Lower leg skin (tissue), 4 donors: ENCODE measurements around the gene CTDSPL. TPM values are rescaled to one million over a fixed set of nuclear protein-coding genes. Genes with fewer than 3 reads are reported as not detected.
"Not testable (repeated sequence)": the region's sequence is repeated elsewhere in the genome, so short reads cannot be mapped to it uniquely, and the experiment has no call there.

Experiments used
- DNase-seq, 2 donors: peaks; one replicate each; pipeline ENCODE4 v3.0.0-alpha.2; 2019; ENCODE audit warnings: low spot score in 2 of 2
- H3K4me3 ChIP-seq: fragments of 200-600 bp; sonication (generic); 2 replicates; pipeline ENCODE4 v1.5.1; 2017; ENCODE audit warnings: mild to moderate bottlenecking, low read depth; ENCODE audit not compliant: poor library complexity, severe bottlenecking
- CTCF ChIP-seq, 3 donors: fragments of 450-650 bp; IDR thresholded peaks; one replicate each; pipeline ENCODE4 v1.5.1; 2016; ENCODE audit warnings: antibody characterized with exemption in 3 of 3, mild to moderate bottlenecking in 3 of 3, moderate library complexity in 2 of 3
- POLR2A ChIP-seq, 2 donors: fragments of 450-650 bp; IDR thresholded peaks; one replicate each; pipeline ENCODE4 v1.6.1; 2016 to 2017; ENCODE audit warnings: antibody characterized with exemption in 2 of 2, mild to moderate bottlenecking in 1 of 2, moderate library complexity in 1 of 2
- WGBS, 2 donors: methylation state at CpG; one replicate each; pipeline ENCODE4 v1.1.5; 2018; 5-methylcytosine and 5-hydroxymethylcytosine counted together
- intact Hi-C: fragments of 100-400 bp; cut with DNase I; formaldehyde crosslinking; loops from one replicate; pipeline ENCODE4 v1.15.0; 2023; ENCODE audit warnings: low total_unique reads
- microRNA-seq, 2 donors: library from miRNA; unstranded; fragments of <30 nt; microRNA quantifications; one replicate each; pipeline ENCODE4, GENCODE V29; 2016; ENCODE audit warnings: borderline replicate concordance in 2 of 2, borderline number of aligned reads in 1 of 2
- total RNA-seq, 4 donors: library from RNA; depleted of rRNA; stranded (reverse); fragments of >200 nt; gene quantifications; one replicate each; pipeline ENCODE4 v1.1.0, GENCODE V29; 2016

Gene CTDSPL
- total RNA-seq, 4 donors from 2014 or later, result 59.8 to 97.5 (median 94.6) TPM

- peak within 1 kb of the TSS; percentile 53 for H3K4me3 ChIP-seq
- intact Hi-C loops, result no loop called here
- 2 to 10% methylated on average over 4 to 27 of the region's 75 CpGs for WGBS, 2 donors
- TF ChIP-seq POLR2A (IDR thresholded peaks at IDR 0.05) (no peak), CTCF (IDR thresholded peaks at IDR 0.05) (no peak)
- DNase-seq, result peak; percentile 81 to 97
These were observed 167.9 kb downstream of the CTDSPL start, which contains the start of gene PLCD1 for GRCh38 chr3:38029400-38030125. Gene PLCD1, minus strand, starts transcription at chr3:38029642. Its CDS starts 103 bp downstream, at chr3:38029539.

GRCh38 chr3:38030126-38031021, 168.7 kb downstream of the CTDSPL start:
- peak overlapping the region; percentile 53 for H3K4me3 ChIP-seq
- intact Hi-C loops, result no loop called here
- peak in 1 of 2 donors; percentile 84 for DNase-seq
- no peak for TF ChIP-seq POLR2A (IDR thresholded peaks at IDR 0.05)
- no peak for TF ChIP-seq CTCF (IDR thresholded peaks at IDR 0.05)
- 28 to 33% methylated on average over 7 to 8 of the region's 8 CpGs for WGBS, 2 donors

DNA sequence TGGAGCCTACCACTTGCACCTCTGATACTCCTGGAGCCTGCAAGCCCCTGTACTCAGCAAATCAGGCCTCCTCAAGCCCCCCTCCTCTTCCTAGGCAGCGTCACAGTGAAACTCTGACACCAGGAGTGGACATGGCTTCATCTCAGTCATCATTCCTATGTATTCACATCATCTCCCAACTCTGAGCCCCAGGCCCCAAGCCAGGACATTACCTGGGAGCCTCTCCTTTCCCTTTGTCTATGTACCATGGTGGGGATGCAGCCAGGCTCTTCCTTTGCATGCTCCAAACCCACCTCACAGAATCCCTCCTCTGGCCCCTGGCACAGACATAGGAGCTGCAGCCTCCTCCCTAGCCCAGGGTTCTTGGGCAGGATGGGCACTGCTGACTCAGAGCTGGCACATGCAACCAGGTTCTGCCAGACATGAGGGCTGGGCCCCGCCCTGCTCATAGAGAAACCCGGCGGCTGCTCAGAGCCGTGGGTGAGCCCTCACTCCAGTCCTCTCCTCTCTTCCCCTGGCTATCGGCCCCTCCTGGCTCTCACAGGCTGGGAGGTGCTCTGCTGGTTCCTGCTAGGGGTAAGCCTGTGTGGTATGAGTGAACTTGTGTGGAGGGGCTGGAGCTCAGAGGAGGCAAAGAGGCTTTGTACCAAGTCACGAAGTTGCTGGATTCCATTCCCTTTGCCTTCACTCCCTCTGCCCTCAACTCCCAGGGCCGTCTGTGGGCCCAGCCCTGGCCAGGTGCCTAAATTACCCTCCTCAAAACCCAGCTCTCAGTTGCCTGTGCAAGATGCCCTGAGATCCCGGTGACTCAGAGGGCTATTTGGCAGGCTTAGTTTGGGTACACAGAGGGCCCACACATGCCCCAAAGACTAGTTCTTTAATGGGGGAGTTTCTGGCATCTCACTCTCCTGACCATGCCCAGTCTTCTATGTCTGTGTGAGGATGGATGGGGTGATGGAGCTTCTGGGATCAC, 169.6 kb downstream of the CTDSPL start:
- DNase-seq, result peak; percentile 75 to 94
- intact Hi-C loops, result no loop called here
- WGBS, 2 donors, result 13 to 14% methylated on average over 9 of the region's 9 CpGs
- H3K4me3 ChIP-seq, result no peak overlapping the region
- TF ChIP-seq POLR2A (IDR thresholded peaks at IDR 0.05), result no peak
- no peak for TF ChIP-seq CTCF (IDR thresholded peaks at IDR 0.05)

DNA sequence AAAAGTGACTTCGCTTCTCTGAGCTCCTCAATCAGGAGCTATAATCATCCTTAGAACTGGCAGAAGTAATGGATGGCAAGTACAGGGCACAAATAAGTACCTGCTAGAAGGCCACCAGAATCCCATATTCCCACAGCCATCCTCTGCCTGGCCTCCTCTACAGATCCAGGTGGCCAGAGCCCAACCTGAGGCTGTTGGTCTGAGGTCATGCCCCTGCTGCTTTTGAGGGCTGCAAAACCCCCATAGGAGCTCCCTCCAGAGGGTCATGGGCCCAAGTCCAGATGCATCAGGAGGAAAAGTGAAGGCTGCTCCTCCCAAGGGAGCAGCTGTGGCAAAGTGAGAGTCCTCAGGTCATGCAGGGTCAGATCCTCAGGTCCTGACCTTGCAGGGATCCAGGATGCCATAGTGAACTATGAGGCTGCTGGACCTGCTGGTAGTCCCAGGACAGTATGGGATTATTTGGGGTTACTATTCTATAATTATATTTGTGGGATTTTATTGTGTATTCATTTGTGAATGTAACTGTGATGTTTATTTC, 170.7 kb downstream of the CTDSPL start:
- no peak overlapping the region for H3K4me3 ChIP-seq
- DNase-seq, result peak in 1 of 2 donors; percentile 64
- intact Hi-C loops, result no loop called here

DNA sequence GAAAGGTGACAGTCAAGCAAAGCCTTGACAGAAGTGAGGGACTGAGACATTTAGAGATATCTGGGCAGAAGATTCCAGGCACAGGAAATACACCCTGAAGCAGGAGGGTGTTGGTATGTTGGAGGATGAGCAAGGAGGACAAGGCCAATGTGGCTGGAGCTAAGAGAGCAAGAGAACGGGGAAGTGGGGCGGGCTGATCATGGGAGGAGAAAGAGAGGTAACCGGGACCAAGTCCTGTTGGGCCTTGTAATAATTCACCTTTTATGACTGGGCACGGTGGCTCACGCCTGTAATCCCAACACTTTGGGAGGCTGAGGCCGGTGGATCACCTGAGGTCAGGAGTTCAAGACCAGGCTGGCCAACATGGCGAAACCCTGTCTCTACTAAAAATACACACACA, 171.9 kb downstream of the CTDSPL start:
- WGBS, 2 donors, result 87 to 89% methylated on average over 7 of the region's 7 CpGs
- H3K4me3 ChIP-seq, intact Hi-C loops: not testable (repeated sequence)
- peak in 1 of 2 donors; percentile 76 for DNase-seq

More for the DNA sequence above, 170.7 kb downstream of the CTDSPL start:
- TF ChIP-seq POLR2A (IDR thresholded peaks at IDR 0.05) (no peak), CTCF (IDR thresholded peaks at IDR 0.05) (no peak)
- WGBS, 2 donors, result 89 to 100% methylated on average over 1 of the region's 1 CpG

Small RNA genes lying within 50 kb of the gene (microRNA-seq; reads per million reads assigned to microRNA genes)
- 32.6 to 36.2 reads per million in 2 donors for gene MIR26A1

Other genes with a start within 250 kb of the CTDSPL start
- gene VILL, start 128.9 kb downstream of the CTDSPL start, total RNA-seq, result 10 to 100 TPM in 3 of 4 donors, 1 to 10 TPM in 1; 8.9 to 20.1 (median 18.0) TPM
- 10 to 100 TPM; 30.2 to 55.4 (median 43.8) TPM for gene PLCD1, start 167.8 kb downstream of the CTDSPL start, total RNA-seq
- 1 to 10 TPM in 1 of 4 donors, under 1 TPM in 3; 0.08 to 2.9 (median 0.57) TPM for gene DLEC1, start 177.3 kb downstream of the CTDSPL start, total RNA-seq